GM12878 (cell line): ENCODE measurements around the gene NDUFA11. TPM values are rescaled to one million over a fixed set of nuclear protein-coding genes. Genes with fewer than 3 reads are reported as not detected.

Source experiments
- ATF7 ChIP-seq: fragments of 450-650 bp; IDR thresholded peaks from 2 replicates; pipeline ENCODE4 v1.6.1; 2016; ENCODE audit warnings: low read depth, mild to moderate bottlenecking
- BACH1 ChIP-seq: fragments of 450-650 bp; IDR thresholded peaks from 2 replicates; pipeline ENCODE4 v1.6.1; 2017; ENCODE audit warnings: mild to moderate bottlenecking, borderline replicate concordance
- CHD2 ChIP-seq: IDR thresholded peaks from 2 replicates; pipeline ENCODE4 v1.6.1; 2011; ENCODE audit warnings: low read depth, low read length, improper control_type of control experiment, borderline replicate concordance
- HDGF ChIP-seq: fragments of 450-650 bp; IDR thresholded peaks from 2 replicates; pipeline ENCODE4 v1.6.1; 2016; ENCODE audit warnings: antibody characterized with exemption
- MEF2A ChIP-seq: IDR thresholded peaks from 2 replicates; pipeline ENCODE4 v1.6.1; 2011; ENCODE audit warnings: low read depth, mild to moderate bottlenecking, low read length, moderate library complexity; ENCODE audit not compliant: insufficient read depth
- MYB ChIP-seq: fragments of 150-350 bp; IDR thresholded peaks from 2 replicates; pipeline ENCODE4 v1.6.1; 2014; ENCODE audit warnings: mild to moderate bottlenecking, low read depth, low read length, borderline replicate concordance
- MYC ChIP-seq: IDR thresholded peaks from 2 replicates; pipeline ENCODE4 v1.6.1; 2011; ENCODE audit warnings: mild to moderate bottlenecking, low read length, moderate library complexity, inconsistent platforms; ENCODE audit not compliant: insufficient read depth, insufficient replicate concordance, insufficient read length, severe bottlenecking
- NR2C1 ChIP-seq: fragments of 450-650 bp; IDR thresholded peaks from 2 replicates; pipeline ENCODE4 v1.6.1; 2017; ENCODE audit warnings: antibody characterized with exemption, mild to moderate bottlenecking, moderate library complexity
- NR2C2 ChIP-seq: IDR thresholded peaks from 2 replicates; pipeline ENCODE4 v1.6.1; 2011; ENCODE audit warnings: borderline replicate concordance, low read depth; ENCODE audit not compliant: control insufficient read depth, insufficient read length
- PAX8 ChIP-seq: fragments of 450-650 bp; IDR thresholded peaks from 2 replicates; pipeline ENCODE4 v1.6.1; 2017; ENCODE audit warnings: mild to moderate bottlenecking, moderate library complexity
- RFX5 ChIP-seq: IDR thresholded peaks from 2 replicates; pipeline ENCODE4 v1.6.1; 2011; ENCODE audit warnings: low read depth, low read length, improper control_type of control experiment
- SIN3A ChIP-seq: IDR thresholded peaks from 2 replicates; pipeline ENCODE4 v1.6.1; 2012; ENCODE audit warnings: low read depth, low read length, improper control_type of control experiment
- STAT1 ChIP-seq: fragments of 450-650 bp; conservative IDR thresholded peaks from 2 replicates; pipeline ENCODE4 v1.6.1; 2014; ENCODE audit warnings: antibody characterized with exemption, mild to moderate bottlenecking
- STAT3 ChIP-seq: IDR thresholded peaks from 2 replicates; pipeline ENCODE4 v1.6.1; 2011; ENCODE audit warnings: low read depth, low read length, improper control_type of control experiment
- TCF3 ChIP-seq: IDR thresholded peaks from 2 replicates; pipeline ENCODE4 v1.6.1; 2012; ENCODE audit warnings: low read depth, mild to moderate bottlenecking, low read length, borderline replicate concordance; ENCODE audit not compliant: insufficient read depth
- ZBED1 ChIP-seq: IDR thresholded peaks from 2 replicates; pipeline ENCODE4 v1.6.1; 2016; ENCODE audit warnings: borderline replicate concordance
- ZNF384 ChIP-seq: IDR thresholded peaks from 2 replicates; pipeline ENCODE4 v1.6.1; 2012; ENCODE audit warnings: low read depth, mild to moderate bottlenecking, low read length, improper control_type of control experiment, borderline replicate concordance
- polyA plus RNA-seq, 11 experiments: library from polyadenylated mRNA; depleted of rRNA in 4 of 11; unstranded in 6 of 11; stranded (reverse) in 5 of 11; fragments of >200 nt; fragmentation: Nextera tagmentation in 4 of 11; fragmentation: Illumina TruSeq in 1 of 11; extraction: Ambion mirVana in 4 of 11; extraction: Trizol in 1 of 11; gene quantifications; 1 replicate in 1 of 11; 2 replicates in 10 of 11; pipeline versions ENCODE4 v1.2.1 to v1.2.3, GENCODE V29; 2011 to 2016; ENCODE audit warnings: inconsistent platforms in 2 of 11, missing spikeins in 2 of 11, low read depth in 1 of 11
- total RNA-seq, 4 experiments: library from RNA; depleted of rRNA in 3 of 4; stranded (reverse); fragments of >200 nt in 3 of 4; fragmentation: Illumina TruSeq in 1 of 4; extraction: Trizol in 1 of 4; gene quantifications; 2 replicates each; pipeline versions ENCODE4 v1.2.1 to v1.2.3, GENCODE V29; 2013 to 2021
- TF ChIP-seq, protein P1 (sequence below): fragments of 450-650 bp; IDR thresholded peaks from 2 replicates; pipeline ENCODE4 v1.6.1; 2017; ENCODE audit warnings: borderline replicate concordance
- TF ChIP-seq, protein P2 (sequence below): IDR thresholded peaks from 2 replicates; pipeline ENCODE4 v1.6.1; 2011; ENCODE audit warnings: low read depth, mild to moderate bottlenecking, low read length, moderate library complexity, borderline replicate concordance; ENCODE audit errors: extremely low read depth
- TF ChIP-seq, protein P3 (sequence below): fragments of 150-350 bp; IDR thresholded peaks from 2 replicates; pipeline ENCODE4 v1.6.1; 2014; ENCODE audit warnings: mild to moderate bottlenecking, low read depth, low read length
- TF ChIP-seq, protein P4 (sequence below), 3 experiments: IDR thresholded peaks in 2 of 3; conservative IDR thresholded peaks in 1 of 3; 2 replicates each; pipeline ENCODE4 v1.5.1; 2011; ENCODE audit warnings: low read depth in 3 of 3, low read length in 3 of 3, mild to moderate bottlenecking in 3 of 3, control low read depth in 2 of 3, moderate library complexity in 2 of 3, inconsistent platforms in 1 of 3, mixed read lengths in 1 of 3; ENCODE audit not compliant: control insufficient read depth in 2 of 3, insufficient read depth in 1 of 3; ENCODE audit errors: extremely low read depth in 1 of 3

Gene NDUFA11
- total and polyA plus RNA-seq, 10 of the 15 experiments (the other 5 are each of a cell fraction or from before 2014, with no cell fraction given) = 108 to 600 (median 289) TPM

DNA sequence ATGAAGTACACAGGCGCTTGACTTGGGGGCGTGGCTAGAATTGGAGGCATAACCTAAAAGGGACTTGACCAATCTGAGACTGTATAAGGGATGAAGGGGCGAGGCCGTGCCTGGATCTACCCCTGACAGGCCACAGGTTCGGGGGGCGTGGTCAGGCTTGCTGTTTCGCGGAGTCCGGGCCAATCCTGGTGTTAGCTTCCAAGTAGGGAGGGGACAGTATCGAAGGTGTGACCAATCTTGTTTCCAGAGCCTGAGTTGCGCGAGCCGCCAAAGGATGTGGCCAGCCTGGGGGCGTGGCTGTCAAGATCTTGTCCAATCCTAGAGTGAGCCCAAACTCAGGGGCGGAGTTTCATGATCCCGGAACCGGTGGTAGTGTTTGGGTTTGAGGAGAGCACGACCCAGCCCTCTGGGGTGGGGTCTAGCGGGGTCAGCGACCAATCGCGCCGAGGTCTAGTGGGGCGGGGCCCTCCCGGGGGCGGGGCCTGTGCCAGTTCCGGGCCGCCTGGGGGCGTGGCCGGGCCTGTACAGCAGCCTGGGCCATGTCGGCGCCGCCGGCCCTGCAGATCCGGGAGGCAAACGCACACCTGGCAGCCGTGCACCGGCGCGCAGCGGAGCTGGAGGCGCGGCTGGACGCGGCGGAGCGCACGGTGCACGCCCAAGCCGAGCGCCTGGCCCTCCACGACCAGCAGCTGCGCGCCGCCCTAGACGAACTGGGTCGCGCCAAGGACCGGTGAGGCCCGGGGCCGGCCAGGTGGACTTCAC is 943 bp upstream of the NDUFA11 start, which contains the start of gene VMAC (continued):
- TF ChIP-seq MYB = no peak
- TF ChIP-seq ATF7 = no peak
- TF ChIP-seq STAT1 = peak; percentile 83; the same call in 1 of the 2 replicates
- peak; percentile 76; the same call in 1 of the 2 replicates for TF ChIP-seq BACH1
- TF ChIP-seq ZNF384 = no peak
- peak; percentile 76 for TF ChIP-seq TCF3
- TF ChIP-seq, protein P1, sequence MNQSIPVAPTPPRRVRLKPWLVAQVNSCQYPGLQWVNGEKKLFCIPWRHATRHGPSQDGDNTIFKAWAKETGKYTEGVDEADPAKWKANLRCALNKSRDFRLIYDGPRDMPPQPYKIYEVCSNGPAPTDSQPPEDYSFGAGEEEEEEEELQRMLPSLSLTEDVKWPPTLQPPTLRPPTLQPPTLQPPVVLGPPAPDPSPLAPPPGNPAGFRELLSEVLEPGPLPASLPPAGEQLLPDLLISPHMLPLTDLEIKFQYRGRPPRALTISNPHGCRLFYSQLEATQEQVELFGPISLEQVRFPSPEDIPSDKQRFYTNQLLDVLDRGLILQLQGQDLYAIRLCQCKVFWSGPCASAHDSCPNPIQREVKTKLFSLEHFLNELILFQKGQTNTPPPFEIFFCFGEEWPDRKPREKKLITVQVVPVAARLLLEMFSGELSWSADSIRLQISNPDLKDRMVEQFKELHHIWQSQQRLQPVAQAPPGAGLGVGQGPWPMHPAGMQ = no peak
- TF ChIP-seq, protein P2, sequence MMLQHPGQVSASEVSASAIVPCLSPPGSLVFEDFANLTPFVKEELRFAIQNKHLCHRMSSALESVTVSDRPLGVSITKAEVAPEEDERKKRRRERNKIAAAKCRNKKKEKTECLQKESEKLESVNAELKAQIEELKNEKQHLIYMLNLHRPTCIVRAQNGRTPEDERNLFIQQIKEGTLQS = no peak
- TF ChIP-seq MEF2A = no peak
- TF ChIP-seq PAX8 = no peak
- no peak; the same call in 1 of the 2 replicates for TF ChIP-seq SIN3A
- TF ChIP-seq HDGF = peak; percentile 99
- TF ChIP-seq, protein P3, sequence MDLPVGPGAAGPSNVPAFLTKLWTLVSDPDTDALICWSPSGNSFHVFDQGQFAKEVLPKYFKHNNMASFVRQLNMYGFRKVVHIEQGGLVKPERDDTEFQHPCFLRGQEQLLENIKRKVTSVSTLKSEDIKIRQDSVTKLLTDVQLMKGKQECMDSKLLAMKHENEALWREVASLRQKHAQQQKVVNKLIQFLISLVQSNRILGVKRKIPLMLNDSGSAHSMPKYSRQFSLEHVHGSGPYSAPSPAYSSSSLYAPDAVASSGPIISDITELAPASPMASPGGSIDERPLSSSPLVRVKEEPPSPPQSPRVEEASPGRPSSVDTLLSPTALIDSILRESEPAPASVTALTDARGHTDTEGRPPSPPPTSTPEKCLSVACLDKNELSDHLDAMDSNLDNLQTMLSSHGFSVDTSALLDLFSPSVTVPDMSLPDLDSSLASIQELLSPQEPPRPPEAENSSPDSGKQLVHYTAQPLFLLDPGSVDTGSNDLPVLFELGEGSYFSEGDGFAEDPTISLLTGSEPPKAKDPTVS = no peak
- peak; percentile 58; the same call in 1 of the 2 replicates for TF ChIP-seq RFX5
- TF ChIP-seq NR2C1 = 0 out of 2 replicates have a peak, but pooled peaks have one; percentile 7
- no peak for TF ChIP-seq STAT3
- no peak for TF ChIP-seq NR2C2
- TF ChIP-seq CHD2 = peak; percentile 71; the same call in 1 of the 2 replicates
- TF ChIP-seq, protein P4, sequence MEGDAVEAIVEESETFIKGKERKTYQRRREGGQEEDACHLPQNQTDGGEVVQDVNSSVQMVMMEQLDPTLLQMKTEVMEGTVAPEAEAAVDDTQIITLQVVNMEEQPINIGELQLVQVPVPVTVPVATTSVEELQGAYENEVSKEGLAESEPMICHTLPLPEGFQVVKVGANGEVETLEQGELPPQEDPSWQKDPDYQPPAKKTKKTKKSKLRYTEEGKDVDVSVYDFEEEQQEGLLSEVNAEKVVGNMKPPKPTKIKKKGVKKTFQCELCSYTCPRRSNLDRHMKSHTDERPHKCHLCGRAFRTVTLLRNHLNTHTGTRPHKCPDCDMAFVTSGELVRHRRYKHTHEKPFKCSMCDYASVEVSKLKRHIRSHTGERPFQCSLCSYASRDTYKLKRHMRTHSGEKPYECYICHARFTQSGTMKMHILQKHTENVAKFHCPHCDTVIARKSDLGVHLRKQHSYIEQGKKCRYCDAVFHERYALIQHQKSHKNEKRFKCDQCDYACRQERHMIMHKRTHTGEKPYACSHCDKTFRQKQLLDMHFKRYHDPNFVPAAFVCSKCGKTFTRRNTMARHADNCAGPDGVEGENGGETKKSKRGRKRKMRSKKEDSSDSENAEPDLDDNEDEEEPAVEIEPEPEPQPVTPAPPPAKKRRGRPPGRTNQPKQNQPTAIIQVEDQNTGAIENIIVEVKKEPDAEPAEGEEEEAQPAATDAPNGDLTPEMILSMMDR (IDR thresholded peaks at IDR 0.05 in 2 of 3, conservative IDR thresholded peaks at IDR 0.05 in 1 of 3; ENCODE audit: control insufficient read depth in 2 of 3, extremely low read depth in 1 of 3, insufficient read depth in 1 of 3, low read depth in 3 of 3, low read length in 3 of 3) = no peak
- no peak for TF ChIP-seq ZBED1
- no peak for TF ChIP-seq MYC
